ENCODE data around the gene PGLYRP1. TPM values are rescaled to one million over a fixed set of nuclear protein-coding genes. Genes with fewer than 3 reads are reported as not detected.

PGLYRP1 gene
- total RNA-seq, 1 donor from 2014 or later: not detected

- no peak for TF ChIP-seq CTCF (IDR thresholded peaks at IDR 0.05; ENCODE audit: insufficient read depth, low read length, severe bottlenecking)
- peak; percentile 68 for FAIRE-seq
- Histone ChIP-seq H3K27me3 (ENCODE audit: control insufficient read depth, insufficient read depth, low read length) (peaks cover 19% of the 10 kb centered on the region), H3K36me3 (ENCODE audit: control insufficient read depth, insufficient read depth, low read length) (no peaks in the 10 kb centered on the region), H3K4me3 (ENCODE audit: low read depth, low read length) (no peak overlapping the region)
- DNase-seq (ENCODE audit: low read depth): no peak
Observed at GRCh38 chr19:45975306-45976070, 47.4 kb downstream of the PGLYRP1 start.

GRCh38 chr19:45973553-45974338 is 49.1 kb downstream of the PGLYRP1 start, which contains the start of gene NOVA2:
Gene NOVA2 (minus strand): TSS chr19:45973865. CDS start chr19:45973351, 514 bp downstream.
- Histone ChIP-seq H3K27me3 (ENCODE audit: control insufficient read depth, insufficient read depth, low read length) (peaks cover 19% of the 10 kb centered on the region), H3K36me3 (ENCODE audit: control insufficient read depth, insufficient read depth, low read length) (no peaks in the 10 kb centered on the region), H3K4me3 (ENCODE audit: low read depth, low read length) (no peak within 1 kb of the TSS)
- no peak for TF ChIP-seq CTCF (IDR thresholded peaks at IDR 0.05; ENCODE audit: insufficient read depth, low read length, severe bottlenecking)
- FAIRE-seq: no peak
- no peak for DNase-seq (ENCODE audit: low read depth)

GRCh38 chr19:45972947-45973540 is 49.8 kb downstream of the PGLYRP1 start:
- FAIRE-seq (no peak), DNase-seq (ENCODE audit: low read depth) (no peak)
- Histone ChIP-seq H3K36me3 (ENCODE audit: control insufficient read depth, insufficient read depth, low read length) (no peaks in the 10 kb centered on the region), H3K27me3 (ENCODE audit: control insufficient read depth, insufficient read depth, low read length) (peaks cover 19% of the 10 kb centered on the region), H3K4me3 (ENCODE audit: low read depth, low read length) (no peak overlapping the region)
- no peak for TF ChIP-seq CTCF (IDR thresholded peaks at IDR 0.05; ENCODE audit: insufficient read depth, low read length, severe bottlenecking)

GRCh38 chr19:45972081-45972946 is 50.5 kb downstream of the PGLYRP1 start:
- no peak for TF ChIP-seq CTCF (IDR thresholded peaks at IDR 0.05; ENCODE audit: insufficient read depth, low read length, severe bottlenecking)
- H3K36me3 ChIP-seq (ENCODE audit: control insufficient read depth, insufficient read depth, low read length): no peaks in the 10 kb centered on the region
- H3K4me3 ChIP-seq (ENCODE audit: low read depth, low read length): no peak overlapping the region
- peak; percentile 15 for DNase-seq (ENCODE audit: low read depth)
- no peak for FAIRE-seq
- H3K27me3 ChIP-seq (ENCODE audit: control insufficient read depth, insufficient read depth, low read length): peaks cover 19% of the 10 kb centered on the region

- TF ChIP-seq CTCF (IDR thresholded peaks at IDR 0.05; ENCODE audit: insufficient read depth, low read length, severe bottlenecking): no peak
Observed at GRCh38 chr19:45971260-45971902, 51.5 kb downstream of the PGLYRP1 start.

More at GRCh38 chr19:45971260-45971902, 51.5 kb downstream of the PGLYRP1 start:
- H3K36me3 ChIP-seq (ENCODE audit: control insufficient read depth, insufficient read depth, low read length): no peaks in the 10 kb centered on the region
- DNase-seq (ENCODE audit: low read depth) (no peak), FAIRE-seq (no peak)
- H3K4me3 ChIP-seq (ENCODE audit: low read depth, low read length): no peak overlapping the region
- peaks cover 22% of the 10 kb centered on the region for H3K27me3 ChIP-seq (ENCODE audit: control insufficient read depth, insufficient read depth, low read length)

All from bronchial epithelial cell (primary cell).